ENCODE measurements around the gene SLC35B2. TPM values are rescaled to one million over a fixed set of nuclear protein-coding genes. Genes with fewer than 3 reads are reported as not detected.
A peak's percentile ranks its signal among the peaks of the same experiment; 100 is the strongest.

The SLC35B2 gene
- total and polyA plus RNA-seq, 9 of the 15 experiments (the other 6 are each of a cell fraction or from before 2014, with no cell fraction given), result 14.5 to 59.1 (median 47.1) TPM

GRCh38 chr6:44251576-44252524 lies 5.5 kb downstream of the SLC35B2 start (continued):
- no peak for TF ChIP-seq ARID4B (CRISPR knock-in tag; IDR thresholded peaks at IDR 0.05)
- TF ChIP-seq ELF2 (CRISPR knock-in tag; IDR thresholded peaks at IDR 0.05), result no peak
- no peak for TF ChIP-seq ZNF740 (CRISPR knock-in tag; IDR thresholded peaks at IDR 0.05)
- TF ChIP-seq ZNF740 (tag; IDR thresholded peaks at IDR 0.05), result no peak
- peak; percentile 90; the same call in 1 of the 2 replicates for TF ChIP-seq FOXK1 (CRISPR knock-in tag; IDR thresholded peaks at IDR 0.05; ENCODE audit: borderline replicate concordance)
- 0 out of 2 replicates have a peak, but pooled peaks have one; percentile 18 for TF ChIP-seq AFF4 (CRISPR knock-in tag; IDR thresholded peaks at IDR 0.05)
- no peak for TF ChIP-seq ZNF436 (CRISPR knock-in tag; IDR thresholded peaks at IDR 0.05)
- TF ChIP-seq NR0B1 (IDR thresholded peaks at IDR 0.05; ENCODE audit: partially characterized antibody), result no peak
- no peak for TF ChIP-seq IRF2 (CRISPR knock-in tag; IDR thresholded peaks at IDR 0.05)
- no peak for TF ChIP-seq CBFB (CRISPR knock-in tag; IDR thresholded peaks at IDR 0.05)
- TF ChIP-seq ZNF232 (CRISPR knock-in tag; IDR thresholded peaks at IDR 0.05), result 0 out of 2 replicates have a peak, but pooled peaks have one; percentile 44
- no peak for TF ChIP-seq JUN (IDR thresholded peaks at IDR 0.05; ENCODE audit: borderline replicate concordance, low read depth, low read length)
- no peak for TF ChIP-seq JUN (CRISPR knock-in tag; IDR thresholded peaks at IDR 0.05; ENCODE audit: borderline replicate concordance)

Data from K562 (cell line).